GM18508 (cell line): ENCODE results near the gene RPL5.
"Not testable (repeated sequence)": the region's sequence is repeated elsewhere in the genome, so short reads cannot be mapped to it uniquely, and the experiment has no call there.

ENCODE experiments used
- ATAC-seq: cut with Tn5 transposase; IDR thresholded peaks from one replicate; pipeline ENCODE4 v1.9.1; 2021; ENCODE audit warnings: moderate number of reproducible peaks; ENCODE audit not compliant: insufficient read depth, unreplicated experiment

The RPL5 gene

DNA sequence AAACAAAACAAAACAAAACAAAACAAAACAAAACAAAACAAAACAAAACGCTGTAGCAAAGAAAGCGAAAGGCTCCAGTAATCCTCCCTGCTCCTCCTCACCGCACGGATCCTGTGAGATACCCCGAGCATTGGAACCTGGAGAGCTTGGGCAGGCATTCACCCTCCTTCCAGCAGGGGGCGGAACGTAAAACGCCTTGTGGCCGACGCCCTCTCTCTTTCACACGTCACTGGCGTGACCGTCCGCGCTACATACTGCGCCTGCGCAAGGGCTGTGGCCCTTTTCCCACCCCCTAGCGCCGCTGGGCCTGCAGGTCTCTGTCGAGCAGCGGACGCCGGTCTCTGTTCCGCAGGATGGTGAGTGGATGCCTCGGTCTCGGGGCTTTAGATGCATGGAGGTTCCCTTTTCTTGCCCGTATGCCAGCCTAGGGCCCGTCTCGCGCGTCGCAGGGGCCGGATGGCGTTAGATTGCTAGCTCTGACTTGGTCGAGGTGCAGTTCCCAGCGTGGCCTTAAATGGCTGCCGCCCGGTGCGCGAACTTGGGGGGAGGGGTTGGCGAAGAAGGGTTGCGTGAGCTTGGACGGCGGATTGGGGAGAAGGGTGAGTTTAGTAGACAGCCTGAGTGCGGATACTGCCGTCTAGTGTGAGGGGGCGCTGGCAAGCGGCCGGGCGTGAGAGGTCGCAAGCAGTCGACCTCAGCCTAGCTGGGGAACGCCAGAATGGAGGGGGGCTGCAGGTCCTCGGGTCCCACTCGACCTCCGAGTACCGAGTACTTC is at the start of gene RPL5:
Gene RPL5, plus strand, starts transcription at position 279 of the 775 bp plus-strand sequence. Its CDS starts 75 bp downstream, at position 354.
- peak; percentile 90 for ATAC-seq

GRCh38 chr1:92783550-92783949 is 48.3 kb upstream of the RPL5 start:
- not testable (repeated sequence) for ATAC-seq

- no peak for ATAC-seq
Observed at GRCh38 chr1:92784021-92784638, 47.7 kb upstream of the RPL5 start.

DNA sequence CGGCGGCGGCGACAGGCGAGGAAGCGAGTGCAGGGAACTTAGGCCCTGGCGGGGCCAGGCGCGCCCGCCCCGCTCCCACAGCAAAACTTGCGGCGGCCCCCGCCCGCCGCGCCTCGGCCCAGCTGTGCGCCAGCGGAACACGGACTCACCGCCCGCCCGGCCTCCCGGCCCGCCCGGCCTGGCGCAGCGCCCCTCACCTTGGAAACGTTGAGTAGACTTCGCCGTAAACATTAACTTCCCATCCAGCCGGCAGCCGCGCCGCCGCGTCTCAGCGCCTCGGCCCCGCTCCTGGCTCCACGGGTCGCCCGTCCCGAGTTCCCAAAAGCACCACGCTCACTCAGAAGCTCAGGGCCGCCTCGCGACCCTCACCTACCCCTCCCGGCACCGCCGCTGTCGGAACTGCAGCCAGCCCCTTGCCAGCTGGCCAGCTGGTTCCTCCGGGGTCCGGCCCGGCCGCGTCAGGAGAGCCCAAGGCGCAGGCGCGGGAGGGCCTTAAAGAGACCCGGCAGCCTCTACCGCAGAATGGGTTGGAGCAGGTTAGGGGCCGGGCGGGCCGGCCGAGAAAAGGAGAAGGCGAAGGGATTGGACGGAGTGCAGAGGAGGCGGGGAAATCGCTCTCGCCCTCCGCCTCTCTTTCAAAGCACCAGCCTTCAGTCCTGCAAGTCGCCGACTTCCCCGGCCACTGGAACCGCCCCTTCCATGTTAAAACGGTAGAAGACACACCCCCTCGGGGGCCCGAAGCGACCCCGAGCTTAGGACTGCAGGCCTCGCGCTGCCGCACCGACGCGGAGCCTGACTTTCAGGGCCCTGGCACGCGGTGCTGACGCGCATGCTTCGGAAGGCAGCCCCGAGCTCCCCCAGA is 47.0 kb upstream of the RPL5 start, which contains the start of gene EVI5:
Gene EVI5, minus strand, starts transcription at position 470 of the 862 bp plus-strand sequence. CDS start 48,562 bp downstream, outside the sequence.
- ATAC-seq = peak; percentile 70

DNA sequence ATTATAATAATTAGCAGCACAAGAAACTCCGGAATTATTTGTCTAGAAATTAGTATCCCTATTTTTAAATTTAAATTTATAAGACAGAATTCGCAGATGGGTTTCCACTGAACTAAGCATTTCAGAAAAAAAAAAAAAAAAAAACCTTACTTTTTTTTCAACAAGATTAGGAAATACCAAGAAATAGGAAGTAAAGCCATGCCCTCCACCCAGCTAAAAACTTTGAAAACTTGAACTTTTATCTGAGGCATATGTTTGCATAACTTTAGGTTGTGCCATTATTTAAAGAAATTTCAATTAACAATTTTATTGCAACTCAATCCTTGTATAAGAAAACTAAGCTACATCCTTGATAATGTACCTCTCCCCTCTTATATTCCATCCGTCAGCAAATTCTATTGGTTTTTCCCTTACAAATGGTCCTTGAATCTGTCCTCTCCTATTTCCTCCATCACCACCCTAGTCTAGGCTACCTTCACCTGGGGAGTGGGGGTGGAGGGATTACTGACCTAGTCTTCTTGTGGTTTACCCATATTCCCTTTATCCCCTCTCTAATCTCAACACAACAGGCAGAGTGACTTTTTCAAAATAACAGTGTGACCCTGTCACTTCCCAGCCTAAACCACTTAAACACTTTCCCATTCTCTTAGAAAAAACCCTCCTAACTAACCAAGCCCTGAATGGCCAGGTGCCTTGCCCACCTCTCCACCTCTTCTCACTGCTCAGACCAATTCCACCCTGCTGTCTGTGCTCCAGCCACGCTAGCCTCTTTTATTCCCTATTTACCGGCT is 45.5 kb upstream of the RPL5 start:
- ATAC-seq = no peak

DNA sequence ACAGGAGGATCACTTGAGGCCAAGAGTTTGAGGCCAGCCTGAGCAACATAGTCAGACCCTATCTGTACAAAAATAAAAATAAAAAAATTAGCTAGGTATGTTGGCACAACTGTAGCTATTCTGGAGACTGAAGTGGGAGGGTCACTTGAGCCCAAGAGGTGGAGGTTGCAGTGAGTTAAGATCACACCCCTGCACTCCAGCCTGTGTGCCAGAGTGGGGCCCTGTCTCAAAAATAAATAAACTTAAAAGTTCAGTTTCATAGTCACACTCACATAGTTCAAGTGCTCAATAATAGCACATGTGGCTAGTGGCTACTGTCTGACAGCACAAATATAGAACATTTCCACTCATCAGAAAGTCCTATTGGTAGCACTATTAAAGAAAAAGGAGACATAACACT is 41.8 kb upstream of the RPL5 start:
- no peak for ATAC-seq

DNA sequence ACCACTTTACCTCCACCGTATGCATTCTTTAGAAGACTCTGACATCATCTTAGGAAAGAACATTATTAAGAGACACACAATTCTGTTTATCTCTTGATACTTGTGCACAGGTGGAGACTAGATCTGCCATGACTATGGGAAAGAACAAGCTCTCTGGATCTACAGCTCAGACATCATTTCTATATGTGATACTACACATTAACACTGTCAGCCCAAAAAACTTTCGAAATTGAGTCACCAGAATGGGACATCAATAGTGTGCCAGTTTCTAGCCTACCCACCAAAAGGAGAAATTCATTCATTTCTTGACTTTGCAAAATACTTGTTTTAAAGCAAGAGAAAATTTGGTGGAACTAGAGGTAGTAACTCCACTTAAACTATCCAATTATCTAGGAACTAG is 41.0 kb upstream of the RPL5 start:
- ATAC-seq = no peak

- ATAC-seq = no peak
Observed at GRCh38 chr1:92791487-92792066, 40.3 kb upstream of the RPL5 start.

- no peak for ATAC-seq
Observed at GRCh38 chr1:92792340-92792782, 39.5 kb upstream of the RPL5 start.

GRCh38 chr1:92795166-92795565 is 36.7 kb upstream of the RPL5 start:
- ATAC-seq = no peak

DNA sequence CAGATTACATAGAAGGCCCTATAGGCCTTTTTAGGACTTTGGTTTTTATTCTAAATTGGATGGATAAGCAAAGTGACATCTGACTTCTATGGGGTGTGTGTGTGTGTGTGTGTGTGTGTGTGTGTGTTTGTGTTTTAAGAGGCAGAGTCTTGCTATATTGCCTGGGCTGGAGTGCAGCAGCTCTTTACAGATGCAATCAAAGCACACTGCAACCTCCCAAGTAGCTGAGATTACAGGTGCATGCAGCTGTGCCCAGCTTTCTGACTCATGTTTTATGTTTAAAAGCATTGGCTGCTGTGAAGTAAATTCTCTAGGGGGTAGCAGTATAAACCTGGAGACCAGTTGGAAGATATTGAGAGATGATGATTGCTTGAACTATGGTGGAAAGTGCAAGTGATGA is 34.5 kb upstream of the RPL5 start:
- no peak for ATAC-seq

DNA sequence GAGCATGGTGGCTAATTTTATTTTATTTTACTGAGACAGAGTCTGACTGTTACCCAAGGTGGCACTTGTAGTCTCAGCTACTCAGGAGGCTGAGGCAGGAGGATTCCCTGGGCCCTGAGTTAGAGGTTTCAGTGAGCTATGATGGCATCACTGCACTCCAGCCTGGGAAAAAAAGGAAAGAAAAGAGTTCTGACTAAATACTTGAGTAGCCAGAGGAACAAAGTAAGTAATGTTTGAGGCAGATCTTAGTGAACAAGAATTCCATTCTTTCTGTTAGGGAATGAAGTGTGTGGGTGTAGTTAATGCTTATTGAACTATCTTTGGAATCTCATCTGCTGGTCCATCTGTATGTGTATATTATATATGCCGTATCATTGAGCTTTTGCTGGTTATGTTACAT is 33.9 kb upstream of the RPL5 start:
- ATAC-seq = no peak

GRCh38 chr1:92803140-92803887 is 28.5 kb upstream of the RPL5 start:
- no peak for ATAC-seq

GRCh38 chr1:92804721-92805201 is 27.1 kb upstream of the RPL5 start:
- peak; percentile 83 for ATAC-seq

DNA sequence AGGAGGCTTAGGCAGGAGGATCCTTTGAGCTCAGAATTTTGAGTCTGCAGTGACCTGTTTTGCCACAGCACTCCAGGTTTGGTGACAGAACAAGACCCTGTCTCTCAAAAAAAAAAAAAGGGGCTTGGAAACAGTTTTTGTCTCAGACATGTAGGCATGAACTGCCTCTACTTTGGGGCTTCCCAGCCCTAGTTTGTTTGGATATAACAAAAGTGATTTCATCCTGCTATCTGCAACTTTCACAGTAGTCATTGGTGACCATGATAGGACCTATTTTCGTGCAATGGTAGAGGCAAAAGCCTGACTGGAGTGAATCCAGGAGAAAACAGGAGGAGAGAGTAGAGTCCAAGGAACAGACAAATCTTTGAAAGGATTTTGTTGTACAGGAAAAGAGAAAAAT is 26.6 kb upstream of the RPL5 start:
- no peak for ATAC-seq

GRCh38 chr1:92808381-92808780 is 23.5 kb upstream of the RPL5 start:
- ATAC-seq = no peak

DNA sequence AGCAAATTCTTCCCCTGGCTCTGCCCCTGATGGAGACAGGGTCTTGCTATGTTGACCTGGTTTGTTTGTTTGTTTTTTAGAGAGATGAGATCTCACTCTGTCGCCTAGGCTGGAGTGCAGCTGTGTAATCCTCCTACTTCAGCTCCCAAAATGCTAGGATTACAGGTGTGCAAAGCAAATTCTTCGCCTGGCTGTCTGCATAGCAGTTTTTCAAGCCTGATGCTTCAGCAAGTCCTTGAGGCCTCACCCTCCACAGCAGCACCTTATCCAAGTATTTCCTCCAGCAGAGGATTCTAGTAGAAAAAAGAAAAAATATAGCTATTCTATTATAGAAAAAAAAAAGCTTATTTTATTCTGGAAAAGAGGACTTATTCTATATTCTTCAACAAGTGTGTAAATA is 15.1 kb upstream of the RPL5 start:
- ATAC-seq = no peak

DNA sequence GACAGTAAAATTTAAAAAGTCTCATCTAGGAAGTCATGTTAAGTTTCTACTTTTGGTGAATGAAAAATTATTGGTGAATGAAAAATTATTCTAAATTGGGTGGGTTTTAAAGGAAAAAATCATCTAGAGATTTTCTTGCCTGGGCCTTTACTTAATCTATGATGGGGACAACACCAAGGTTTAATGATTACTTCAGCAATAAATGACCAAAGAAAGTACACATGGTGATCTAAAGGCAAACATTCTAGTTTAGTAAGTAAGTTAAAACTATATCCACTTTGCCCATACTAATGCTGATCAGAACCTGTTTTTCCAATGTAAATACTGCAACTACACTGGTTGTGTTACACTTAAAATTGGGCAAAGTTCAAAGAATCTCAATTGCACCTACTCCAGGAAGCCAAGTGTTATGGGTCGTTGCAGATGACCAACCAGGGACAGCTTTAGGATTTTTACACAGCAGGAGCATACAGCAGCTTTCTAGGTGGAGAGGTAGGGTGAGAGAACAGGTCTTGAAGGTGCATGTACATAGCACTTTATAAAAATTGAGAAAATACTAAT is 14.6 kb upstream of the RPL5 start:
- no peak for ATAC-seq
